PC-9 (cell line): ENCODE results near the gene TMBIM4. TPM values are rescaled to one million over a fixed set of nuclear protein-coding genes. Genes with fewer than 3 reads are reported as not detected.

Experiments used
- BruUV-seq: library from RNA; stranded (reverse); fragments of 400-500 nt; replicated peaks from 2 replicates; lab custom pipeline; 2021; lab: Mats Ljungman, UMichigan
- CTCF ChIA-PET: fragments of 300-600 bp; sonication (Branson Sonifier 250); formaldehyde crosslinking; loops from one replicate; lab custom pipeline; 2022; ENCODE audit warnings: antibody characterized with exemption; lab: Charles Lee
- POLR2A ChIA-PET: fragments of 300-600 bp; sonication (Branson Sonifier 250); formaldehyde crosslinking; loops from one replicate; lab custom pipeline; 2022; ENCODE audit warnings: antibody characterized with exemption; ENCODE audit not compliant: unreplicated experiment; lab: Charles Lee
- DNase-seq, 2 experiments: peaks; one replicate each; pipeline versions ENCODE4 v3.0.0 to v3.0.0-alpha.2; 2015 to 2022; ENCODE audit warnings: mixed read lengths in 1 of 2
- H2AFZ ChIP-seq: fragments of 200-600 bp; sonication (generic); 2 replicates; pipeline ENCODE4 v1.8.1; 2017; ENCODE audit warnings: antibody characterized with exemption
- H3F3A ChIP-seq: fragments of 200-600 bp; sonication (generic); 2 replicates; pipeline ENCODE4 v1.8.1; 2017; ENCODE audit warnings: antibody characterized with exemption, mild to moderate bottlenecking, low read depth; ENCODE audit not compliant: insufficient read depth
- H3K27ac ChIP-seq: fragments of 200-600 bp; sonication (generic); 2 replicates; pipeline ENCODE4 v1.6.1; 2016; ENCODE audit warnings: mixed run types
- H3K27me3 ChIP-seq: fragments of 200-600 bp; sonication (generic); 2 replicates; pipeline ENCODE4 v1.6.1; 2016; ENCODE audit warnings: low read depth, mixed run types; ENCODE audit not compliant: insufficient read depth
- H3K36me3 ChIP-seq: fragments of 200-600 bp; sonication (generic); 2 replicates; pipeline ENCODE4 v1.6.1; 2016; ENCODE audit warnings: low read depth, mixed run types
- H3K4me1 ChIP-seq: fragments of 200-600 bp; sonication (generic); replicated peaks from 2 replicates; pipeline ENCODE4 v1.6.1; 2016; ENCODE audit warnings: mixed run types; ENCODE audit not compliant: insufficient read depth
- H3K4me2 ChIP-seq: fragments of 200-600 bp; sonication (generic); 2 replicates; pipeline ENCODE4 v1.6.1; 2017; ENCODE audit warnings: mixed run types
- H3K4me3 ChIP-seq: fragments of 200-600 bp; sonication (generic); 2 replicates; pipeline ENCODE4 v1.6.1; 2016; ENCODE audit warnings: mixed run types
- H3K79me2 ChIP-seq: fragments of 200-600 bp; sonication (generic); 2 replicates; pipeline ENCODE4 v1.6.1; 2017; ENCODE audit warnings: low read depth, mixed run types
- H3K9me2 ChIP-seq: fragments of 200-600 bp; sonication (generic); 2 replicates; pipeline ENCODE4 v1.8.1; 2017; ENCODE audit warnings: mild to moderate bottlenecking; ENCODE audit not compliant: insufficient read depth
- H3K9me3 ChIP-seq: fragments of 200-600 bp; sonication (generic); 2 replicates; pipeline ENCODE4 v1.8.1; 2016; ENCODE audit warnings: low read depth; ENCODE audit not compliant: insufficient read depth
- H4K20me1 ChIP-seq: fragments of 200-600 bp; sonication (generic); 2 replicates; pipeline ENCODE4 v1.8.1; 2017; ENCODE audit not compliant: insufficient read depth
- EZH2 ChIP-seq: fragments of 200-600 bp; sonication (generic); IDR thresholded peaks from 2 replicates; pipeline ENCODE4 v1.8.0; 2017; ENCODE audit warnings: antibody characterized with exemption, low read depth
- intact Hi-C: fragments of 100-400 bp; cut with micrococcal nuclease; formaldehyde crosslinking; loops from one replicate; pipeline ENCODE4 v1.10.0; 2022; ENCODE audit not compliant: unreplicated experiment
- total RNA-seq: library from RNA; stranded (reverse); gene quantifications from 2 replicates; pipeline ENCODE4 v1.2.3, GENCODE V29; 2021
- TF ChIP-seq, protein P1 (sequence below): fragments of 200-600 bp; sonication (generic); conservative IDR thresholded peaks from 2 replicates; pipeline ENCODE4 v1.6.1; 2017; ENCODE audit warnings: mixed run types, antibody characterized with exemption, mild to moderate bottlenecking, moderate library complexity

The TMBIM4 gene
- total RNA-seq, 1 experiment from 2014 or later, result 49.8 TPM

DNA sequence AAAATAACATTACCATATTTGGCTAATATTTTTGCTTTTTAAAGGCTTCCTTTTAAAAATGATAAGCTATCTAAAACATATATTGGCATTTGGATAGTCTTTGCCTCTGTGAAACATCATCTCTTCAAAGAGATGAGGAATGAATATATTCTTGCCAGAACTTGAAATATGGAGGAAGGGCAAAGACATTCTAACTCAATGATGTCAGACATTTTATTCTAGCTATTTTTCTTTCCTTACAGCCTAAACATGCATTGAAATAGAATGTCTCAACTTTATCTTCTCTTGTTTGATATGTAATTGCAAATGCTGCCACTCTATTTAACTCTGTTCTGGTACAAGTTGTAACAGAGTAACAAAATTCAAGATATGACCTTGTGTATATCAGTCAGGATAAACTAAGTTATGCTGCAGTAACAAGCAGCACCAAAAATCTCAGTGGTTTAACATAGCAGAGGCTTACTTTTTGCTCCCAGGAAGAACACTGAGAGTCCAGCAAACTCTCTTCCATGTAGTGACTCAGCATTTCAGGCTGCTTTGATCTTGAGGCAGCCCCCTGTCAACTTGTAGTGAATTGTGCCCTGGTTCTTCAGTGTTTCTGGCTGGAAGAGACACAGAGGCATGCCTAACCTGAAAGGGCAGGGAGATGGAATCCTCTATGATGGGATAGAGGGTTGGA, 30.2 kb upstream of the TMBIM4 start:
- ChIA-PET CTCF (no interaction called here), POLR2A (no interaction called here)
- Histone ChIP-seq H3K27me3 (no peaks in the 10 kb centered on the region), H3K9me2 (no peaks in the 10 kb centered on the region), H3F3A (no peaks in the 10 kb centered on the region), H3K4me2 (no peak overlapping the region), H3K79me2 (no peaks in the 10 kb centered on the region), H3K36me3 (no peaks in the 10 kb centered on the region), H3K4me1 (peaks cover 6% of the 10 kb centered on the region; the same call in 1 of the 2 replicates), H3K27ac (no peak overlapping the region), H3K9me3 (peaks cover 6% of the 10 kb centered on the region; the same call in 1 of the 2 replicates), H4K20me1 (no peaks in the 10 kb centered on the region), H3K4me3 (no peak overlapping the region), H2AFZ (no peak overlapping the region)
- TF ChIP-seq EZH2, result no peak
- TF ChIP-seq, protein P1, sequence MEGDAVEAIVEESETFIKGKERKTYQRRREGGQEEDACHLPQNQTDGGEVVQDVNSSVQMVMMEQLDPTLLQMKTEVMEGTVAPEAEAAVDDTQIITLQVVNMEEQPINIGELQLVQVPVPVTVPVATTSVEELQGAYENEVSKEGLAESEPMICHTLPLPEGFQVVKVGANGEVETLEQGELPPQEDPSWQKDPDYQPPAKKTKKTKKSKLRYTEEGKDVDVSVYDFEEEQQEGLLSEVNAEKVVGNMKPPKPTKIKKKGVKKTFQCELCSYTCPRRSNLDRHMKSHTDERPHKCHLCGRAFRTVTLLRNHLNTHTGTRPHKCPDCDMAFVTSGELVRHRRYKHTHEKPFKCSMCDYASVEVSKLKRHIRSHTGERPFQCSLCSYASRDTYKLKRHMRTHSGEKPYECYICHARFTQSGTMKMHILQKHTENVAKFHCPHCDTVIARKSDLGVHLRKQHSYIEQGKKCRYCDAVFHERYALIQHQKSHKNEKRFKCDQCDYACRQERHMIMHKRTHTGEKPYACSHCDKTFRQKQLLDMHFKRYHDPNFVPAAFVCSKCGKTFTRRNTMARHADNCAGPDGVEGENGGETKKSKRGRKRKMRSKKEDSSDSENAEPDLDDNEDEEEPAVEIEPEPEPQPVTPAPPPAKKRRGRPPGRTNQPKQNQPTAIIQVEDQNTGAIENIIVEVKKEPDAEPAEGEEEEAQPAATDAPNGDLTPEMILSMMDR, result no peak
- no TSS peak for BruUV-seq
- no peak for DNase-seq
- intact Hi-C loops, result no loop called here

DNA sequence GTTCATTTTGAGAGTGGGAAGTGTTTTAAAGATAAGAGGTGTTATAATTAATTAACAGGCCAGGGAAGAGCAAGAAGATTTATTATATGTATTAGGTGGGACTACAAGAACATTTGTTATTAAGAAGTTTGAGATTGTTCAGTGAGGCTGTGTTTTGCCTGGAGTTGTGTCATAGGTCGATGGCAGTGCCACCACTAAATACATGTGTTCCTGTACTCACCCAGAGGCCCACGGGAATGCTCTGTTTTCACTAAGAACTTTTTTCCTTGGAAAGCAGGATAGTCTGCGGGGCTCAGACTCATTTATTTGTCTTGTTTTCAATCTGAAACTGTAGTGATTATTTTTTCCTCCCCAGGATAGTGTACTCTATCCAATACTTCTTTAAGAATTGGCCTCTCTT, 29.3 kb upstream of the TMBIM4 start:
- ChIA-PET CTCF (no interaction called here), POLR2A (no interaction called here)
- Histone ChIP-seq H4K20me1 (no peaks in the 10 kb centered on the region), H2AFZ (no peak overlapping the region), H3K27ac (no peak overlapping the region), H3K4me2 (no peak overlapping the region), H3K36me3 (no peaks in the 10 kb centered on the region), H3K27me3 (no peaks in the 10 kb centered on the region), H3K4me1 (peaks cover 6% of the 10 kb centered on the region; the same call in 1 of the 2 replicates), H3K79me2 (no peaks in the 10 kb centered on the region), H3K9me2 (no peaks in the 10 kb centered on the region), H3F3A (no peaks in the 10 kb centered on the region), H3K4me3 (no peak overlapping the region), H3K9me3 (peaks cover 6% of the 10 kb centered on the region; the same call in 1 of the 2 replicates)
- BruUV-seq, result no TSS peak
- DNase-seq, result no peak
- TF ChIP-seq, protein P1, result no peak
- no peak for TF ChIP-seq EZH2
- intact Hi-C loops, result no loop called here

DNA sequence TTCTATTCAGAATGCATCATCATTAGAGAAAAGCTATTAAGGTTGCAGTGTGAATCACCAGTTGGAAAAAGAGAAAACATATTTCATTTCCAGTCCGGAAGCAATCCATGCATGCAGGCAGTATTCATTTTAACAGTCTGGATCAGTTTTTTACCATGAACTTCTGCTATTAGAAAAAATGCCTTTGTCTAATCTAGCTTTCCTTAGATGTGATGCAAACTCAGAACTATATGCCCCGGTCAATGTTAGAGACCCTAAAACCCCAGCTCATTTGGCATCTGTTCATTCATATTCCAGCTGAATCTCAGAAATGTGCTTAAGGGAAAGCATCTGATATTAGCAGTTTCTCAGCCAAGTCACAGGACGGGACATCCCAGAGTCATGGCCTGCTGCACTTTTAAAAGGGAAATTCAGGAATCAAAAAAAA, 27.7 kb upstream of the TMBIM4 start:
- H3K4me1 ChIP-seq, result no peaks in the 10 kb centered on the region
- H3K4me3 ChIP-seq, result no peak overlapping the region
- intact Hi-C loops, result no loop called here
- no peaks in the 10 kb centered on the region for H3K9me2 ChIP-seq
- no TSS peak for BruUV-seq
- POLR2A ChIA-PET, result no interaction called here
- H3K36me3 ChIP-seq, result no peaks in the 10 kb centered on the region
- H2AFZ ChIP-seq, result no peak overlapping the region
- no peaks in the 10 kb centered on the region for H3K79me2 ChIP-seq
- no peak for DNase-seq
- peaks cover 6% of the 10 kb centered on the region; the same call in 1 of the 2 replicates for H3K9me3 ChIP-seq
- no peaks in the 10 kb centered on the region for H4K20me1 ChIP-seq
- H3K27me3 ChIP-seq, result no peaks in the 10 kb centered on the region
- TF ChIP-seq, protein P1, result no peak
- no peak for TF ChIP-seq EZH2
- CTCF ChIA-PET, result no interaction called here
- H3K4me2 ChIP-seq, result no peak overlapping the region
- no peaks in the 10 kb centered on the region for H3F3A ChIP-seq
- H3K27ac ChIP-seq, result no peak overlapping the region
